ENCODE data around the gene ZNF234. TPM values are rescaled to one million over a fixed set of nuclear protein-coding genes. Genes with fewer than 3 reads are reported as not detected.

Gene ZNF234
- total and polyA plus RNA-seq, 2 of the 8 experiments (the other 6 are each of a cell fraction or from before 2014, with no cell fraction given): 1.9 to 12.3 TPM

DNA sequence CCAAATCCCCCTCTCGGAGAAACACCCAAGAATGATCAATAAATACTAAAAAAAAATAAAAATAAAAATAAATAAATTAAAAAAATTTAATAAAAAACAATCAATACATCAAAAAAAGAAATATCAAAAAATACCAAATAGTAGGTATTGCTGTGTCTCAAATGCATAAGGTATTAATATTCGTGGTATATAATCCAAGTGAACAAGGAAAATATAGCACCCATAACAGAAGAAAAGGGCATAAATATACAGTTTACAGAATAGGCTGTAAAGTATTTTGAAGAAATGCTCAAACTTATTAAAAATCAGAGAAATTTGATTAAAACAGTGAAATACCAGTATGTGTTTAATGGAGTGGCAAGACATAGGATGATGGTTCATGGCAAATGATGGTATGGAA is 63.4 kb downstream of the ZNF234 start:
- no peak overlapping the region for H3K14ac ChIP-seq (ENCODE audit: insufficient read length)
- no peak overlapping the region for H3K23ac ChIP-seq (ENCODE audit: insufficient read length)
- no peak overlapping the region for H3K4ac ChIP-seq (replicated peaks; ENCODE audit: insufficient read length, low read depth, low read length)
- ChIA-PET CTCF (ENCODE audit: partially characterized antibody) (no interaction called here), POLR2A (ENCODE audit: partially characterized antibody) (no interaction called here)
- H3K4me1 ChIP-seq (replicated peaks in 1 of 4; ENCODE audit: control insufficient read depth in 3 of 4, insufficient read depth in 4 of 4, low read length in 3 of 4): no peaks in the 10 kb centered on the region
- no peak overlapping the region for H3K4me3 ChIP-seq (ENCODE audit: extremely low read depth in 1 of 4, insufficient read depth in 2 of 4, low read depth in 3 of 4, low read length in 4 of 4)
- H2BK15ac ChIP-seq (ENCODE audit: low read length): no peak overlapping the region
- H3K18ac ChIP-seq (ENCODE audit: extremely low read depth, low read length): no peak overlapping the region
- no peaks in the 10 kb centered on the region for H4K20me1 ChIP-seq (replicated peaks in 1 of 2; ENCODE audit: control insufficient read depth in 1 of 2, insufficient read depth in 2 of 2, low read length in 2 of 2)
- 0 out of 7 replicates have a peak, but pooled peaks cover 0 to 2% (median 0%) of the 10 kb centered on the region in 4 experiments for H3K27me3 ChIP-seq (replicated peaks in 1 of 4; ENCODE audit: control insufficient read depth in 3 of 4, extremely low read depth in 1 of 4, insufficient read depth in 3 of 4, low read length in 3 of 4)
- no peak overlapping the region for H2BK12ac ChIP-seq (ENCODE audit: low read depth, low read length)
- no peak overlapping the region for H4K91ac ChIP-seq (replicated peaks; ENCODE audit: insufficient read length, low read length)
- H4K5ac ChIP-seq (ENCODE audit: insufficient read length, low read depth, low read length): no peak overlapping the region
- no peak overlapping the region for H3K4me2 ChIP-seq (ENCODE audit: insufficient read depth in 1 of 2, low read depth in 2 of 2, low read length in 2 of 2)
- H3K79me1 ChIP-seq (ENCODE audit: low read depth, low read length): no peaks in the 10 kb centered on the region
- H3K56ac ChIP-seq (replicated peaks; ENCODE audit: insufficient read length, low read depth, low read length): no peak overlapping the region
- no peak for FAIRE-seq
- H3K9me3 ChIP-seq (ENCODE audit: insufficient read depth in 2 of 2, low read depth in 1 of 2, low read length in 1 of 2): peaks cover 17 to 20% of the 10 kb centered on the region in 2 experiments
- no peak overlapping the region for H2BK20ac ChIP-seq (ENCODE audit: low read length)
- no peak overlapping the region for H2AFZ ChIP-seq (ENCODE audit: low read length)
- H2BK120ac ChIP-seq (replicated peaks; ENCODE audit: low read depth, low read length): no peak overlapping the region
- no peak overlapping the region for H4K8ac ChIP-seq (ENCODE audit: extremely low read depth, insufficient read depth, low read length)
- WGBS, 2 experiments (ENCODE audit: extremely low coverage in 1 of 2, insufficient coverage in 1 of 2, insufficient read length in 1 of 2, insufficient replicate concordance in 2 of 2, low coverage in 1 of 2, low lambda C conversion rate in 2 of 2, missing lambda C conversion rate in 1 of 2): 76% methylated on average over 2 of the region's 2 CpGs; no CpG with 5 or more reads in 1 of the 2 experiments
- no peak overlapping the region for H2BK5ac ChIP-seq (ENCODE audit: low read depth, low read length)
- no peak for DNase-seq (ENCODE audit: low read depth in 1 of 2, low spot score in 2 of 2)
- H3K36me3 ChIP-seq (ENCODE audit: control insufficient read depth in 2 of 4, insufficient read depth in 4 of 4, low read length in 3 of 4): no peaks in the 10 kb centered on the region
- no peaks in the 10 kb centered on the region for H3K79me2 ChIP-seq (ENCODE audit: control insufficient read depth in 1 of 2, insufficient read depth in 2 of 2, low read length in 2 of 2)
- H2AK5ac ChIP-seq (ENCODE audit: low read depth, low read length): no peak overlapping the region
- H3K27ac ChIP-seq (ENCODE audit: low read depth, low read length): no peak overlapping the region
- H3K23me2 ChIP-seq (ENCODE audit: low read depth, low read length): no peaks in the 10 kb centered on the region
- no peak overlapping the region for H3K9ac ChIP-seq (replicated peaks in 1 of 4; ENCODE audit: extremely low read depth in 1 of 4, low read depth in 3 of 4, low read length in 3 of 4)
- TF ChIP-seq BRCA1 (IDR thresholded peaks at IDR 0.05; ENCODE audit: low read depth, low read length) (no peak), SAP30 (IDR thresholded peaks at IDR 0.05; ENCODE audit: insufficient read depth, insufficient replicate concordance, low read length) (no peak), KDM4A (IDR thresholded peaks at IDR 0.05; ENCODE audit: low read depth, low read length, severe bottlenecking) (no peak), SP1 (IDR thresholded peaks at IDR 0.05; ENCODE audit: low read depth, low read length) (no peak), BCL11A (IDR thresholded peaks at IDR 0.05; ENCODE audit: low read depth in 2 of 2, low read length in 2 of 2) (no peak), CREB1 (IDR thresholded peaks at IDR 0.05) (no peak), TBP (IDR thresholded peaks at IDR 0.05; ENCODE audit: low read depth, low read length) (no peak)
